Stimulated activated CD8-positive, alpha-beta memory T cell treated with anti-CD3 and anti-CD28 coated beads, Interleukin-15, amount 100 ng/mL, for 4 hours (primary cell): ENCODE results near the gene B9D1.
A peak's percentile ranks its signal among the peaks of the same experiment; 100 is the strongest.

Experiments used
- DNase-seq, 2 donors: peaks; one replicate each; pipeline ENCODE4 v3.0.0-alpha.2; 2020; ENCODE audit warnings: low read depth in 2 of 2

B9D1 gene

GRCh38 chr17:19362277-19363113 is at the start of gene B9D1:
Gene B9D1, minus strand, starts transcription at chr17:19362723. Its CDS starts 154 bp downstream, at chr17:19362569.
- peak; percentile 85 to 93 for DNase-seq

GRCh38 chr17:19411631-19412030 is 49.1 kb upstream of the B9D1 start:
- DNase-seq, result no peak

GRCh38 chr17:19410875-19411620 is 48.5 kb upstream of the B9D1 start, which contains the start of gene RNF112:
Gene RNF112, plus strand, starts transcription at chr17:19411232. Its CDS starts 177 bp downstream, at chr17:19411409.
- DNase-seq, result no peak

- no peak for DNase-seq
Measured at GRCh38 chr17:19410091-19410490, 47.6 kb upstream of the B9D1 start.

GRCh38 chr17:19409509-19409908 is 47.0 kb upstream of the B9D1 start:
- no peak for DNase-seq

- DNase-seq, result no peak
Measured at GRCh38 chr17:19409066-19409465, 46.5 kb upstream of the B9D1 start.

GRCh38 chr17:19408346-19408710 is 45.8 kb upstream of the B9D1 start:
- DNase-seq, result no peak

- DNase-seq, result no peak
Measured at GRCh38 chr17:19407601-19408345, 45.2 kb upstream of the B9D1 start.

- no peak for DNase-seq
Measured at GRCh38 chr17:19405114-19405513, 42.6 kb upstream of the B9D1 start.

- DNase-seq, result no peak
Measured at GRCh38 chr17:19404264-19404663, 41.7 kb upstream of the B9D1 start.

- DNase-seq, result no peak
Measured at GRCh38 chr17:19403021-19403420, 40.5 kb upstream of the B9D1 start.

GRCh38 chr17:19402171-19402570 is 39.6 kb upstream of the B9D1 start:
- DNase-seq, result no peak

- no peak for DNase-seq
Measured at GRCh38 chr17:19401321-19402010, 38.9 kb upstream of the B9D1 start.

GRCh38 chr17:19399750-19400450 is 37.4 kb upstream of the B9D1 start:
- no peak for DNase-seq

GRCh38 chr17:19398301-19399181 is 36.0 kb upstream of the B9D1 start:
- DNase-seq, result no peak

GRCh38 chr17:19397556-19398041 is 35.1 kb upstream of the B9D1 start:
- DNase-seq, result no peak

- no peak for DNase-seq
Measured at GRCh38 chr17:19392303-19392702, 29.8 kb upstream of the B9D1 start.

- DNase-seq, result no peak
Measured at GRCh38 chr17:19391432-19391831, 28.9 kb upstream of the B9D1 start.

- no peak for DNase-seq
Measured at GRCh38 chr17:19390951-19391350, 28.4 kb upstream of the B9D1 start.
